Spleen (tissue), 11 donors: ENCODE measurements around the gene NGRN. TPM values are rescaled to one million over a fixed set of nuclear protein-coding genes. Genes with fewer than 3 reads are reported as not detected.

ENCODE experiments used
- DNase-seq: peaks from one replicate; pipeline ENCODE4 v3.0.0-alpha.2; 2020
- H3K27ac ChIP-seq, 8 donors: fragments of 200-600 bp; sonication (generic) in 7 of 8; 1 replicate in 4 of 8; 2 replicates in 4 of 8; pipeline versions ENCODE4 v1.5.0 to v1.8.0; 2016 to 2021; ENCODE audit warnings: inconsistent platforms in 4 of 8, mild to moderate bottlenecking in 4 of 8, moderate library complexity in 1 of 8
- H3K27me3 ChIP-seq, 7 donors: fragments of 200-600 bp; sonication (generic) in 6 of 7; replicated peaks in 1 of 7; 1 replicate in 4 of 7; 2 replicates in 3 of 7; pipeline versions ENCODE4 v1.5.0 to v1.8.0; 2016 to 2021; ENCODE audit warnings: inconsistent platforms in 3 of 7, mild to moderate bottlenecking in 1 of 7
- H3K36me3 ChIP-seq, 6 donors: fragments of 200-600 bp; sonication (generic) in 5 of 6; 1 replicate in 4 of 6; 2 replicates in 2 of 6; pipeline versions ENCODE4 v1.5.0 to v1.8.0; 2016 to 2021; ENCODE audit warnings: inconsistent platforms in 2 of 6
- H3K4me1 ChIP-seq, 6 donors: fragments of 200-600 bp; sonication (generic) in 5 of 6; 1 replicate in 3 of 6; 2 replicates in 3 of 6; pipeline versions ENCODE4 v1.5.0 to v1.8.0; 2016 to 2021; ENCODE audit warnings: inconsistent platforms in 3 of 6
- H3K4me3 ChIP-seq, 8 donors: fragments of 200-600 bp; sonication (generic) in 7 of 8; 1 replicate in 4 of 8; 2 replicates in 4 of 8; pipeline versions ENCODE4 v1.5.0 to v1.8.0; 2016 to 2021; ENCODE audit warnings: inconsistent platforms in 4 of 8, mild to moderate bottlenecking in 4 of 8, moderate library complexity in 2 of 8
- H3K9me3 ChIP-seq, 8 donors: fragments of 200-600 bp; sonication (generic) in 7 of 8; 1 replicate in 4 of 8; 2 replicates in 4 of 8; pipeline versions ENCODE4 v1.5.0 to v1.8.0; 2016 to 2021; ENCODE audit warnings: inconsistent platforms in 4 of 8
- CTCF ChIP-seq, 11 experiments: fragments of 200-600 bp in 7 of 11; fragments of 450-650 bp in 4 of 11; sonication (generic) in 4 of 11; IDR thresholded peaks in 8 of 11; conservative IDR thresholded peaks in 3 of 11; 1 replicate in 7 of 11; 2 replicates in 4 of 11; pipeline versions ENCODE4 v1.4.0 to v1.8.0; 2016 to 2021; ENCODE audit warnings: antibody characterized with exemption in 11 of 11, inconsistent platforms in 4 of 11, mild to moderate bottlenecking in 1 of 11
- POLR2A ChIP-seq, 3 donors: fragments of 450-650 bp; IDR thresholded peaks; one replicate each; pipeline ENCODE4 v1.5.1; 2017; ENCODE audit warnings: antibody characterized with exemption in 3 of 3, mild to moderate bottlenecking in 1 of 3
- POLR2AphosphoS5 ChIP-seq, 3 donors: sonication (generic); formaldehyde crosslinking; IDR thresholded peaks; one replicate each; pipeline ENCODE4 v1.5.1; 2017; ENCODE audit warnings: antibody characterized with exemption in 3 of 3
- WGBS, 5 donors: extraction: QIAGEN DNeasy Blood & Tissue Kit in 3 of 5; methylation state at CpG; one replicate each; pipeline versions ENCODE4 v1.1.5 to v1.1.7; 2013 to 2018; 5-methylcytosine and 5-hydroxymethylcytosine counted together
- intact Hi-C: fragments of 100-400 bp; cut with DNase I; formaldehyde crosslinking; loops from one replicate; pipeline ENCODE4 v1.15.0; 2023; ENCODE audit warnings: low total_unique reads
- polyA plus RNA-seq, 3 donors: library from polyadenylated mRNA; stranded (reverse); fragments of 200-250 nt; gene quantifications; one replicate each; pipeline ENCODE4 v1.2.1, GENCODE V29; 2013
- total RNA-seq, 7 donors: library from RNA; depleted of rRNA in 3 of 7; stranded (reverse); fragments of >200 nt in 3 of 7; fragmentation: NEBNext Ultra II Directional in 4 of 7; extraction: Animal tissue kit (Norgen Biotek cat#: 25700) in 4 of 7; gene quantifications; one replicate each; pipeline versions ENCODE4 v1.1.0 to v1.2.1, GENCODE V29; 2016 to 2021
- donor health status: healthy with polysubstance abuse.
- donor health status: DM: no; HTN: no; CAD: no; lungs with moderate emphysema.
- donor health status: DM: no; HTN: no; CAD: no.
- donor health status: Bipolar disorder and iron deficiency.
- donor health status: healthy.
- donor health status: DM: no; HTN: no; CAD: no.
- donor health status: DM: yes; HTN: yes; CAD: no.

Gene NGRN
- total and polyA plus RNA-seq, 10 donors: 27.2 to 53.2 (median 46.6) TPM

- Histone ChIP-seq H3K36me3 (peaks cover 9 to 100% (median 79%) of the 10 kb centered on the region in 6 donors), H3K27ac (peak overlapping the region in 1 of 8 donors; percentile 16), H3K27me3 (no peaks in the 10 kb centered on the region), H3K4me1 (peaks cover 6 to 55% (median 34%) of the 10 kb centered on the region in 6 donors), H3K4me3 (no peak overlapping the region), H3K9me3 (no peaks in the 10 kb centered on the region)
- intact Hi-C loops: no loop called here
- WGBS, 5 donors: 74 to 94% (median 87%) methylated on average over 4 to 17 of the region's 17 CpGs
- DNase-seq: no peak
- peak in 1 of 3 donors; percentile 40 for TF ChIP-seq POLR2AphosphoS5 (IDR thresholded peaks at IDR 0.05)
- no peak for TF ChIP-seq POLR2A (IDR thresholded peaks at IDR 0.05)
Measured at GRCh38 chr15:90225047-90225446, 40.4 kb upstream of the NGRN start.

GRCh38 chr15:90225504-90226234, 39.8 kb upstream of the NGRN start:
- H3K9me3 ChIP-seq: no peaks in the 10 kb centered on the region
- peaks cover 12 to 58% (median 39%) of the 10 kb centered on the region in 6 donors for H3K4me1 ChIP-seq
- intact Hi-C loops: no loop called here
- TF ChIP-seq POLR2A (IDR thresholded peaks at IDR 0.05) (no peak), POLR2AphosphoS5 (IDR thresholded peaks at IDR 0.05) (no peak), CTCF (IDR thresholded peaks at IDR 0.05 in 8 of 11, conservative IDR thresholded peaks at IDR 0.05 in 3 of 11) (no peak)
- no peak overlapping the region for H3K4me3 ChIP-seq
- 80 to 88% (median 88%) methylated on average over 10 to 18 of the region's 18 CpGs for WGBS, 5 donors
- peaks cover 9 to 100% (median 85%) of the 10 kb centered on the region in 6 donors for H3K36me3 ChIP-seq
- no peak for DNase-seq
- no peak overlapping the region for H3K27ac ChIP-seq
- no peaks in the 10 kb centered on the region for H3K27me3 ChIP-seq

DNA sequence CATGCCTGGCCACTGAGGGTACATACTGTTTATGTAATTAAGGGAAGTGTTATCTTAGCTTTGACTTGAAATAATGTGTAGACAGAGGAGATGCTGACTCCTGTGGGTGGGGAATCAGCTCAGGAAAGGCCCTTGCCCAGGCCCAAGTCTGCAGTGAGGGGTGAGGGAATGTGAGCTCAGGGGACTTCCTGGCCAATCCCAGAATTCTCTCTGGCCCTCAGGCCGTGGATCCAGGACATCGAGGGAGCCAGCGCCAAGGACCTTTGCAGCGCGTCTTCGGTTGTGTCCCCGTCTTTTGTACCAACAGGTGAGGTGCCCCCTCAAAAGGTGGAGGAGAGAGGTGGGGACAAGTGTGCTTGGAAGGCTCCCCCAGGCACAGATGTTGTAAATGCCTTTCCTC, 38.1 kb upstream of the NGRN start:
- H3K27ac ChIP-seq: peak overlapping the region in 2 of 8 donors; percentile 9 to 38
- H3K4me3 ChIP-seq: no peak overlapping the region
- no peaks in the 10 kb centered on the region for H3K27me3 ChIP-seq
- TF ChIP-seq CTCF (IDR thresholded peaks at IDR 0.05 in 8 of 11, conservative IDR thresholded peaks at IDR 0.05 in 3 of 11) (no peak), POLR2AphosphoS5 (IDR thresholded peaks at IDR 0.05) (no peak), POLR2A (IDR thresholded peaks at IDR 0.05) (no peak)
- DNase-seq: no peak
- H3K4me1 ChIP-seq: peaks cover 28 to 61% (median 44%) of the 10 kb centered on the region in 6 donors
- H3K36me3 ChIP-seq: peaks cover 9 to 96% (median 81%) of the 10 kb centered on the region in 6 donors
- H3K9me3 ChIP-seq: no peaks in the 10 kb centered on the region
- intact Hi-C loops: no loop called here
- 93 to 97% (median 94%) methylated on average over 7 of the region's 7 CpGs for WGBS, 5 donors

- H3K36me3 ChIP-seq: peaks cover 9 to 88% (median 76%) of the 10 kb centered on the region in 6 donors
- H3K9me3 ChIP-seq: no peaks in the 10 kb centered on the region
- peak overlapping the region in 2 of 8 donors; percentile 38 to 93 for H3K27ac ChIP-seq
- intact Hi-C loops: no loop called here
- WGBS, 5 donors: 92 to 97% (median 95%) methylated on average over 29 to 38 of the region's 38 CpGs
- peaks cover 31 to 69% (median 52%) of the 10 kb centered on the region in 6 donors for H3K4me1 ChIP-seq
- no peaks in the 10 kb centered on the region for H3K27me3 ChIP-seq
- peak in 2 of 3 donors; percentile 13 to 47 for TF ChIP-seq POLR2AphosphoS5 (IDR thresholded peaks at IDR 0.05)
- TF ChIP-seq POLR2A (IDR thresholded peaks at IDR 0.05): no peak
- TF ChIP-seq CTCF (IDR thresholded peaks at IDR 0.05 in 8 of 11, conservative IDR thresholded peaks at IDR 0.05 in 3 of 11): no peak
- H3K4me3 ChIP-seq: no peak overlapping the region
- DNase-seq: peak; percentile 81
Measured at GRCh38 chr15:90227816-90228772, 37.4 kb upstream of the NGRN start.
